Activated CD4-positive, alpha-beta T cell treated with anti-CD3 and anti-CD28 coated beads, Interleukin-2, Interleukin-6, amounts not matched to agents 100 ng/mL and 50 ng/mL, durations not matched to agents 16 hours and 8 hours (primary cell): Measurements from ENCODE around the gene SLC29A2.

Experiments
- DNase-seq: peaks from one replicate; pipeline ENCODE4 v3.0.0-alpha.2; 2020

Gene SLC29A2

GRCh38 chr11:66346476-66347424 lies 24.8 kb downstream of the SLC29A2 start:
- DNase-seq = no peak

DNA sequence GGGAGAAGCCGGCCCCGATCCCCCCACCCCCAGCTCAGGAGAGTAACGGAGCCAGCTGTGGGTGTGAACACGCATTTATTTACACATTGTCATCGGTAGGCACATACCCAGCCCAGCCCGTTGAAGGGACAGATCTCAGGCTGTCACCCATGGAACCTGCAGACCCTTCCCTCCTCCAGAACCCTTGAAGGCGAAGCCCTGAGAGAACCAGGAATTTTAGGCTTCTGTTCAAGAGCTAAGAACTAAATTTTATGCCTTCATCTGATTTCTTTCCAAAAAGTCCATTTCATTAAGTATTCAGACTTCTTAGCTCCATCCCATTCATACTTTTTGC lies 26.3 kb downstream of the SLC29A2 start:
- DNase-seq = no peak

DNA sequence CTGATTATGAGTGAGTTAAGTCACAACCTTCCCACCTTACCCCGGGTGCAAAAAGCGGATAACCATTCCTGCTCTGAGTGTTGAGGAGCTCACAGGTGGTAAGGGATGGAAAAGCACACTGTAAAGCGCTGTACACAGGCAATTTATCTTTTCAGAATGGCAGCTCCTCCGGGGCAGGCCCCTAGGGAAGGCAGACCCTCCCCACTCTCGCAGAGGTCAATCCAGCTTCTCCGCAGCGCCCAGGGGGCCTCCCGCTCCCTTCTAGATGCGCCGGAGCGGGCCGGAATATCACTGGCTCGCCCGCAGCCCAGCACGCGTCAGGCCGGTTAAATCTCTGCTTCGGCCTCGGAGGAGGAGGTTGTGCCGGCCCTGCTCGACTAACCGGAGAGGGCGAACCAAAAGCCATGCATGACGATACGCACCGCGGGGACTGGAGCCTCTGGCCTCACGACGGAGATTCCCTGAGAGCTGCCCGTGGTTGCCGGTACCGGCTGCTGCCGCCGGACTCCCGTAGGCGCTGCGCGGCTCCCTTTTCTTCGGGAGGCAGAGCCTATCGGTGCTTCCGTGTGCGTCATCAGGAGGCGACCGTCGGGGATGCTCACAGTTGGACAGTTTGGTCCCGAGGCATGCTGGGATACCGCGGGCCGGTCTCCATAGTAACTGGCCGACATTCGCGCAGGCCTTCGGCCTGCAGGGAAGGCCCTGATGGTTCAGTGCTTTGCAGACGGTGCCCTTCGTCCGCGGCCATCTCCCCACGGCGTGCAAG lies 26.8 kb downstream of the SLC29A2 start, which contains the start of gene BRMS1:
Gene BRMS1, minus strand, starts transcription at position 555 of the 766 bp plus-strand sequence. CDS start 2,870 bp downstream, outside the sequence.
- DNase-seq = peak; percentile 98

DNA sequence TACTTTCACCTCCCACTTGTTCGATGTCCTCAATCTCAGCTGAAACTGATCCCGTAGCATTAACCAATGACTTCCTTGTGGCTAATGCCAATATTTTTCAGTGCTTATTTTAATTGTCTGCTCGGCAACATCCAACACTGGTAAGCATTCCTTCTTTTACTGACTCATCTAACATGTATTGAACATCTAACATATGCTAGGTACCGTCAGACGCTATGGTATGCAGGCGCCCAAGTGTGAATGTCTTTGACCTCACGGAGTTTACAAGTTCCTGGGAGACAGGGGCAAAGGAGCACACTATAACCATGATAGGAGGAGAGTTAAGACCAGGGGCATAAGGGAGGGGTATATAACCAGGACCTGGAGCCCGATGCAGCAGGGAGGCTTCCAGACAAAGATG lies 28.4 kb downstream of the SLC29A2 start:
- DNase-seq = no peak

DNA sequence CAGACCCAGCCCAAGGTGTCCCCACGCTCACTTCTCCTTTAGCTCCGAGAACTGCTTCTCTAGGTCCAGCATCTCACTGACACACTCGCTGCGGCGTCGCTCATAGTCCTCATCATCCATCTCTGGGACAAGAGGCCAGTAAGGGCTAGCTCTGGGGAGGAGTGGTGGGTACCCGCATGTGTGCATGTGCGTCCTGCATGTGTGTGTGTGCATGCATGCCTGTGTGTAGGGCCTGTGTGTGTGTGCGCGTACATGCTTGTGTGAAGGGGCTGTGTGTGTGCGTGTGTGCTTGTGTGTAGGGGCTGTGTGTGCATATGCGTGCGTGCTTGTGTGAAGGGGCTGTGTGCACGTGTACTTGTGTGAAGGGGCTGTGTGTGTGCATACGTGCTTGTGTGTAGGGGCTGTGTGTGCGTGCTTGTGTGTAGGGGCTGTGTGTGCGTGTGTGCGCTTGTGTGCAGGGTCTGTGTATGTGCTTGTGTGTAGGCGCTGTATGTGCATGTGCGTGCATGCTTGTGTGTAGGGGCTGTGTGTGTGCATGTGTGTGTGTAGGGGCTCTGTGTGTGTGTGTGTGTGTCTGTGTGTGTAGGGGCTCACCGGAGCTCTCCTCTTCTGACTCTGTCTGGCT lies 29.9 kb downstream of the SLC29A2 start:
- DNase-seq = no peak

- no peak for DNase-seq
These were observed 30.7 kb downstream of the SLC29A2 start for GRCh38 chr11:66340596-66341501.

GRCh38 chr11:66339686-66340483 lies 31.7 kb downstream of the SLC29A2 start:
- no peak for DNase-seq

DNA sequence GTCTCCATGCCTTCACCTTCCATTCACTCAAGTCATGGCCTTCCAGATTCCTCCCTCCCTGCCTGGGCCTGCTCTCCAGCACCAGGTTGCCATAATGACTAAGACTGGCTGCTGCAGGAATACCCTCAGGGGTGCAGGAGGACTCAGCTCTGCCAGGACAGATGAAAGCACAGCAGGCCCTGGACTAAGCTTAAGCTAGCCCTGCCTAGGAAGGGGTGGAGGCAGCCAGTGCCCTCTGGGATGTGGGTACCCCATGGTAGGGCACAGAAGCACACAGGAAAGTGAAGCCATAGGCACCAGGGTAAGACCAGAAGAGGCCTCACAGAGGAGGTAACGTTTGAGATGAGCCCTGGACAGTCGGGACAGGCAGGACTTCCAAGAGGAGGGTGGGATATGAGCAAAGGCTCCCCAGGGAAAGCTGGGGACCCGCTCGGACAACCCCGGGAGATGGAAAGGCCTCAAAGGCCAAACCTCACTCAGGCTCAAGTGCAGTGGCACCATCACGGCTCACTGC lies 32.3 kb downstream of the SLC29A2 start:
- DNase-seq = no peak

- no peak for DNase-seq
These were observed 33.0 kb downstream of the SLC29A2 start for GRCh38 chr11:66338276-66339161.

GRCh38 chr11:66337103-66337899 lies 34.3 kb downstream of the SLC29A2 start:
- no peak for DNase-seq

GRCh38 chr11:66336234-66337102 lies 35.1 kb downstream of the SLC29A2 start, which contains the start of gene RIN1:
Gene RIN1, minus strand, starts transcription at chr11:66336434. Its CDS starts 32 bp downstream, at chr11:66336402.
- DNase-seq = peak; percentile 79

DNA sequence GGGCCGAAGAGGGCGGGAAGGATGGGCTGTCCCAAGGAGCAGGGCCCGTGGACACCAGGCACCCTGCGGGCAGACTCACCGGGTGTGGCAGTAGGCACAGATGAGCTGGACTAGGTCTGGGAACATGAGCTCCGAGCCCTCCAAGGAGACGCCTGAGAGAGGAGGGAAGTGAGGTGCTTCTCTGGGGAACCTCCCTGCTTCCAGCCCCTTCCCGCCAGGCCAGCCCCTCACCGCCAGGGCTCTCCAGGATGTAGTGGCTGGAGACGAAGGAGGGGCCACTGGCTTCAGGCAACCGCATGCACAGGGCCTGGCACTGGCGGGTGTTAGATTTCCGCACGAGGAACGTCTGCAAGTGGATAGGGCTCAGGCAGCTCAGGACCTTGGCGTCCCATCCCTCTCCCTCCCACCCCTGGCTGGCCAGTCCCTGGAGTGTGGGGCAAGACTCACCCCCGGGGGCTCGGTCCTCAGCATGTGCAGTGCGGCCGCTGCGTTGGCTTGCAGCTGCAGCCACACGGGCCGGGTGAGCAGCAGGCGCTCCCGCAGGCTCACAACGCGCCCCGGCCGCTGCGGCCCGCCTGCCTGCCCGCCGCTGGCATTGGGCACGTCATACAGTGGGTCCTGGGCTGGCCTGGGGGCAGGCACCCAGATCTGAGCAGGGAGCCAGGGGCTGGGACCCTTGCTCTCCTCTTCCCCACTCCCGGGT lies 35.9 kb downstream of the SLC29A2 start:
- DNase-seq = no peak

DNA sequence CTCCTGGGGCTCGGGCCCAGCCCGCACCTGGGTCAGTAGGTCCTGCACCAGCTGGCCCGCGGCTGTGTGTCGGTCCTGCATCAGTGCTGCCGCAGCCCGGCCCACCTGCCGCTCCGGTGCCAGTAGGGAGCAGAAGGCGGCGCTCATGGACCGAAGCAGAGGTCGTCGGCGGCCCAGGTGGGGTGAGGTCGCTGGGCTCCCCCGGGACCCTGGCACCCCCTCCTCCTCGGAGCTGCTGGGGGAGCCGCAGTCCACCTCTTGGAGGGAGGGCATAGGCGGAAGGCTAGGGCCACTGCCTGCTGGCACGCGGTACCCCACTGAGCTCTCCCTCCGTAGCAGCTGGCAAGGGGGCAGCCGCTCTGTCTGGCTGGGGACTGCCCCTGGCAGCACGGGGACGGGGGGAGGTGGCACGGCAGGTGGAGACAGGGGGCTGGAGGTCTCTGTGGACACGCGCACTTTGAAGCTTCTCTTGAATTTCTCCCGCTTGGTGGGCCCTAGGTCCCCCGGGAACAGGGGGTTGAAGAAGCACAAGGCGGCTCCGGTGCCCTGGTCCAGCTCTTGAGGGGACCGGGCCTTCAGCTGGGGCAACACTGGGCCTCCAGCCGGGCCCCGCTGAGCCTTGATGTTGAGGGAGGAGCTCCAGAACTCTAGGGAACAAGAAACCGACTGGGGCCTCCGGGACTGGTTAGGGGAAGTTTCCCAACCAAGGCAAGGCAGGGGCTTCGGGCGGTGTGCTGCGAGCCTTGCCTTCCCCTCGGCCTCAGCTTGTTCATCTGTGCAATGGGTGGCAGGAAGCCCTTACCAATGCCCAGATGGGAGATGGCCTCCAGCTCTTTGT lies 36.7 kb downstream of the SLC29A2 start:
- DNase-seq = no peak

GRCh38 chr11:66333896-66334604 lies 37.5 kb downstream of the SLC29A2 start:
- no peak for DNase-seq

GRCh38 chr11:66333220-66333877 lies 38.2 kb downstream of the SLC29A2 start:
- no peak for DNase-seq
